Measurements from ENCODE around the gene SLC38A6. TPM values are rescaled to one million over a fixed set of nuclear protein-coding genes. Genes with fewer than 3 reads are reported as not detected.
A peak's percentile ranks its signal among the peaks of the same experiment; 100 is the strongest.

Gene SLC38A6
- total and polyA plus RNA-seq, 9 of the 15 experiments (the other 6 are each of a cell fraction or from before 2014, with no cell fraction given), result 9.8 to 40.3 (median 17.6) TPM

DNA sequence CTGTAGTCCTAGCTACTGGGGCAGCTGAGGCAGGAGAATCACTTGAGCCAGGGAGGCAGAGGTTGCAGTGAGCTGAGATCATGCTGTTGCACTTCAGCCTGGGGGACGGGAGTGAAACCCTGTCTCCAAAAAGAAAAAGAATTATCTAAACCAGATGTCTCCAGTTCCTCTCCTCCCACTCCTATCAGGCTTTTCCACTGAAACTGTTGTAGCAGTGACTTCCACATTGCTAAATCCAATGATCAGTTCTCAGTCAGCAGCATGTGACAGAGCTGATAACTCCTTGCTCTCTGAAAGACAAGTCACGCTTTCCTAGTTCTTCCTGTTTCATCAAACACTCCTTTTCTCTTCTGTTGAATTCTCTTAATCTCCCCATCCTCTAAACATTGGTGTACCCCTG, 8.6 kb downstream of the SLC38A6 start (continued):
- TF ChIP-seq, protein P1, sequence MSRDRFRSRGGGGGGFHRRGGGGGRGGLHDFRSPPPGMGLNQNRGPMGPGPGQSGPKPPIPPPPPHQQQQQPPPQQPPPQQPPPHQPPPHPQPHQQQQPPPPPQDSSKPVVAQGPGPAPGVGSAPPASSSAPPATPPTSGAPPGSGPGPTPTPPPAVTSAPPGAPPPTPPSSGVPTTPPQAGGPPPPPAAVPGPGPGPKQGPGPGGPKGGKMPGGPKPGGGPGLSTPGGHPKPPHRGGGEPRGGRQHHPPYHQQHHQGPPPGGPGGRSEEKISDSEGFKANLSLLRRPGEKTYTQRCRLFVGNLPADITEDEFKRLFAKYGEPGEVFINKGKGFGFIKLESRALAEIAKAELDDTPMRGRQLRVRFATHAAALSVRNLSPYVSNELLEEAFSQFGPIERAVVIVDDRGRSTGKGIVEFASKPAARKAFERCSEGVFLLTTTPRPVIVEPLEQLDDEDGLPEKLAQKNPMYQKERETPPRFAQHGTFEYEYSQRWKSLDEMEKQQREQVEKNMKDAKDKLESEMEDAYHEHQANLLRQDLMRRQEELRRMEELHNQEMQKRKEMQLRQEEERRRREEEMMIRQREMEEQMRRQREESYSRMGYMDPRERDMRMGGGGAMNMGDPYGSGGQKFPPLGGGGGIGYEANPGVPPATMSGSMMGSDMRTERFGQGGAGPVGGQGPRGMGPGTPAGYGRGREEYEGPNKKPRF (IDR thresholded peaks at IDR 0.05; ENCODE audit: low read depth, low read length), result no peak
- TF ChIP-seq U2AF2 (optimal IDR thresholded peaks at IDR 0.05; ENCODE audit: low read depth, low read length), result no peak
- TF ChIP-seq SP2 (IDR thresholded peaks at IDR 0.05; ENCODE audit: extremely low read depth, low read depth, low read length, poor library complexity, severe bottlenecking), result no peak
- TF ChIP-seq, protein P2, sequence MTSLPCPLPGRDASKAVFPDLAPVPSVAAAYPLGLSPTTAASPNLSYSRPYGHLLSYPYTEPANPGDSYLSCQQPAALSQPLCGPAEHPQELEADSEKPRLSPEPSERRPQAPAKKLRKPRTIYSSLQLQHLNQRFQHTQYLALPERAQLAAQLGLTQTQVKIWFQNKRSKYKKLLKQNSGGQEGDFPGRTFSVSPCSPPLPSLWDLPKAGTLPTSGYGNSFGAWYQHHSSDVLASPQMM (CRISPR knock-in tag; IDR thresholded peaks at IDR 0.05), result no peak
- TF ChIP-seq, protein P3, sequence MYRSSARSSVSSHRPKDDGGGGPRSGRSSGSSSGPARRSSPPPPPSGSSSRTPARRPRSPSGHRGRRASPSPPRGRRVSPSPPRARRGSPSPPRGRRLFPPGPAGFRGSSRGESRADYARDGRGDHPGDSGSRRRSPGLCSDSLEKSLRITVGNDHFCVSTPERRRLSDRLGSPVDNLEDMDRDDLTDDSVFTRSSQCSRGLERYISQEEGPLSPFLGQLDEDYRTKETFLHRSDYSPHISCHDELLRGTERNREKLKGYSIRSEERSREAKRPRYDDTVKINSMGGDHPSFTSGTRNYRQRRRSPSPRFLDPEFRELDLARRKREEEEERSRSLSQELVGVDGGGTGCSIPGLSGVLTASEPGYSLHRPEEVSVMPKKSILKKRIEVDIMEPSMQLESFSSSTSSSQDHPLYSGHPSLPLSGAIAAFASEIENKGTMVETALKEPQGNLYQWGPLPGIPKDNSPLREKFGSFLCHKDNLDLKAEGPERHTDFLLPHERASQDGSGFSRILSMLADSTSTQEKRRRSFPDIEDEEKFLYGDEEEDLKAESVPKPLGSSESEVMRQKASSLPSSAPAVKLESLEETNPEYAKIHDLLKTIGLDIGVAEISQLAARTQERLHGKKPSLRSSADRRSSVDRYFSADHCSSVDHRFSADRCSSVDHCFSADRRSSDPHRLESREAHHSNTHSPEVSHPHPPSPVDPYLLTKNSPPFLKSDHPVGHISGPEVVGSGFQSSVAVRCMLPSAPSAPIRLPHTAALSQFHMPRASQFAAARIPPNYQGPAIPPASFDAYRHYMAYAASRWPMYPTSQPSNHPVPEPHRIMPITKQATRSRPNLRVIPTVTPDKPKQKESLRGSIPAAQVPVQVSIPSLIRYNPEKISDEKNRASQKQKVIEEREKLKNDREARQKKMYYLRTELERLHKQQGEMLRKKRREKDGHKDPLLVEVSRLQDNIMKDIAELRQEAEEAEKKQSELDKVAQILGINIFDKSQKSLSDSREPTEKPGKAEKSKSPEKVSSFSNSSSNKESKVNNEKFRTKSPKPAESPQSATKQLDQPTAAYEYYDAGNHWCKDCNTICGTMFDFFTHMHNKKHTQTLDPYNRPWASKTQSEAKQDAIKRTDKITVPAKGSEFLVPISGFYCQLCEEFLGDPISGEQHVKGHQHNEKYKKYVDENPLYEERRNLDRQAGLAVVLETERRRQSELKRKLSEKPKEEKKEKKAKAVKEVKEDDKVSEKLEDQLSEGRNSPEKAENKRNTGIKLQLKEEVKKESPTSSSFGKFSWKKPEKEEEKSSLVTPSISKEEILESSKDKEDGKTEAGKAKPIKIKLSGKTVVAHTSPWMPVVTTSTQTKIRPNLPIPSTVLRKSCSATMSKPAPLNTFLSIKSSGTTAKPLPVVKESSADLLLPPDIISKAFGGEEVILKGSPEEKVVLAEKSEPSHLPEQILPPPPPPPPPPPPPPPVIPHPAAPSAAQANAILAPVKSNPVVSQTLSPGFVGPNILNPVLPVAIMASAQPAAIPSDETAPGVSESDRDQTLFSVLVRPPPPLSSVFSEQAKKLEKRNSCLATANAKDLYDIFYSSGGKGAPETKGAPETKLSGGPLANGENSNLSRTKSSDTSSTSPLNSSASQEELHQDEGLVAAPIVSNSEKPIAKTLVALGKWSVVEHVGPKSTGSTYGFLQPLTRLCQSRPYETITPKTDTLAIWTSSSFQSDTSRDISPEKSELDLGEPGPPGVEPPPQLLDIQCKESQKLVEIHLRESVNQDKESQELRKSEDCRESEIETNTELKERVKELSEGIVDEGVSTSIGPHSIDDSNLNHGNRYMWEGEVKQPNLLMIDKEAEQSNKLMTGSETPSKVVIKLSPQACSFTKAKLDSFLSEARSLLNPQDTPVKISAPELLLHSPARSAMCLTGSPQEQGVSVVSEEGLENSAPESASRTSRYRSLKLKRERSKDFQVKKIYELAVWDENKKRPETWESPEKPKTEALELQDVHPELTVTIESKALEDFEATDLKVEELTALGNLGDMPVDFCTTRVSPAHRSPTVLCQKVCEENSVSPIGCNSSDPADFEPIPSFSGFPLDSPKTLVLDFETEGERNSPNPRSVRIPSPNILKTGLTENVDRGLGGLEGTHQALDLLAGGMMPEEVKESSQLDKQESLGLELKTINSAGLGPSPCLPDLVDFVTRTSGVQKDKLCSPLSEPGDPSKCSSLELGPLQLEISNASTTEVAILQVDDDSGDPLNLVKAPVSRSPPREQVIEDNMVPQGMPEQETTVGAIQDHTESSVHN (IDR thresholded peaks at IDR 0.05; ENCODE audit: borderline replicate concordance in 1 of 2, low read depth in 1 of 2), result no peak
- no peak for TF ChIP-seq ZNF785 (CRISPR knock-in tag; IDR thresholded peaks at IDR 0.05)
- TF ChIP-seq SMARCC2 (IDR thresholded peaks at IDR 0.05; ENCODE audit: low read depth), result peak; percentile 60
- TF ChIP-seq, protein P4, sequence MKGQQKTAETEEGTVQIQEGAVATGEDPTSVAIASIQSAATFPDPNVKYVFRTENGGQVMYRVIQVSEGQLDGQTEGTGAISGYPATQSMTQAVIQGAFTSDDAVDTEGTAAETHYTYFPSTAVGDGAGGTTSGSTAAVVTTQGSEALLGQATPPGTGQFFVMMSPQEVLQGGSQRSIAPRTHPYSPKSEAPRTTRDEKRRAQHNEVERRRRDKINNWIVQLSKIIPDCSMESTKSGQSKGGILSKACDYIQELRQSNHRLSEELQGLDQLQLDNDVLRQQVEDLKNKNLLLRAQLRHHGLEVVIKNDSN (CRISPR knock-in tag; IDR thresholded peaks at IDR 0.05), result peak; percentile 28; the same call in 1 of the 2 replicates
- TF ChIP-seq, protein P5, sequence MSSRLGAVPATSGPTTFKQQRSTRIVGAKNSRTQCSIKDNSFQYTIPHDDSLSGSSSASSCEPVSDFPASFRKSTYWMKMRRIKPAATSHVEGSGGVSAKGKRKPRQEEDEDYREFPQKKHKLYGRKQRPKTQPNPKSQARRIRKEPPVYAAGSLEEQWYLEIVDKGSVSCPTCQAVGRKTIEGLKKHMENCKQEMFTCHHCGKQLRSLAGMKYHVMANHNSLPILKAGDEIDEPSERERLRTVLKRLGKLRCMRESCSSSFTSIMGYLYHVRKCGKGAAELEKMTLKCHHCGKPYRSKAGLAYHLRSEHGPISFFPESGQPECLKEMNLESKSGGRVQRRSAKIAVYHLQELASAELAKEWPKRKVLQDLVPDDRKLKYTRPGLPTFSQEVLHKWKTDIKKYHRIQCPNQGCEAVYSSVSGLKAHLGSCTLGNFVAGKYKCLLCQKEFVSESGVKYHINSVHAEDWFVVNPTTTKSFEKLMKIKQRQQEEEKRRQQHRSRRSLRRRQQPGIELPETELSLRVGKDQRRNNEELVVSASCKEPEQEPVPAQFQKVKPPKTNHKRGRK (tag; IDR thresholded peaks at IDR 0.05), result no peak
- TF ChIP-seq ADNP (tag; IDR thresholded peaks at IDR 0.05), result no peak
- peak; percentile 50; the same call in 1 of the 2 replicates for TF ChIP-seq MYC (IDR thresholded peaks at IDR 0.05; ENCODE audit: low read depth, low read length)
- no peak for TF ChIP-seq MYC (CRISPR knock-in tag; IDR thresholded peaks at IDR 0.05; ENCODE audit: borderline replicate concordance, low read depth)
- no peak for TF ChIP-seq SREBF1 (IDR thresholded peaks at IDR 0.05; ENCODE audit: borderline replicate concordance, low read depth, low read length)
- no peak for TF ChIP-seq PURB (CRISPR knock-in tag; IDR thresholded peaks at IDR 0.05; ENCODE audit: low read depth)
- no peak for TF ChIP-seq HNRNPUL1 (IDR thresholded peaks at IDR 0.05; ENCODE audit: low read length)

All from K562 (cell line).